ENCODE measurements around the gene NSMF. TPM values are rescaled to one million over a fixed set of nuclear protein-coding genes. Genes with fewer than 3 reads are reported as not detected.

The NSMF gene
- total and polyA plus RNA-seq, 2 donors (not counting 3 experiments of a cell fraction or from before 2014, with no cell fraction given) = 43.3 to 53.7 TPM

DNA sequence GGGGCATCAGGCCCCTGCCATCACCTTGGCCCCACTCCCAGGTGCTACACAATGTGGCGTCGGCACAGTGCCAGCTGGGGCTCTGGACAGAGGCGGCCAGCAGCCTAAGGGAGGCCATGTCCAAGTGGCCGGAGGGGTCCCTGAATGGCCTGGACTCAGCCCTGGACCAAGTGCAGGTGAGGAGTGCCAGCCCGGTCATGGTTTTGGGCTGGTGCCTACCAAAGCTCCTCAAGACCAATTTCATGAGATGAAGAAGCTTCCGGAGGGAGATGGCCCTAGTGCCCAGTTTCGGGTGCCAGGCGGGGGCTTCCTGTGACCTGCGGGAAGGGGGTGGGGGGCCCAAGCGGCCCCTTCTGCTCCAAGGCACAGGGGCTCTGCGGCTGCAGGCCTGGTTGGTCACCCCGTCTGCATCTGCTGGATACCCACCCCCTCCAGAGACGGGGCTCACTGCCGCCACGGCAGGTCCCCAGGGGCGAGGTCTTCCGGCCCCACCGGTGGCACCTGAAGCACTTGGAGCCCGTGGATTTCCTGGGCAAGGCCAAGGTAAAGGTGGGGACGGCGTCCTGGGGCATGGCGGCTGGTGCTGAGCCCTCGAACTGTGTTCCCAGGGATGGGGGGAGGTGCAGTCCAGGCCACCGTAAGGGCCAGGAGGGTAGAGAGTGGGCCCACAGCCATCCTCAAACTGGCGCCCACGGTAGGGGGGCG is 30.1 kb downstream of the NSMF start:
- no peak for DNase-seq (ENCODE audit: low read depth, low spot score)
- no TSS peak for BruUV-seq (replicated peaks)

More for the DNA sequence above, 30.1 kb downstream of the NSMF start:
- no peak for FAIRE-seq
- no peaks in the 10 kb centered on the region for H3K4me1 ChIP-seq (ENCODE audit: control insufficient read depth, extremely low read depth, insufficient read depth, low read length)
- H3K4me2 ChIP-seq (ENCODE audit: insufficient read depth, low read length) = no peak overlapping the region
- no peaks in the 10 kb centered on the region for H3K36me3 ChIP-seq (ENCODE audit: control insufficient read depth in 2 of 2, extremely low read depth in 1 of 2, insufficient read depth in 2 of 2, low read length in 2 of 2)
- no peak overlapping the region for H2AFZ ChIP-seq (ENCODE audit: low read depth, low read length)
- H3K9me1 ChIP-seq (replicated peaks; ENCODE audit: control insufficient read depth, extremely low read depth, insufficient read depth, low read length) = no peaks in the 10 kb centered on the region
- dilution Hi-C loops (cut with MboI; ENCODE audit: extremely low pct_ligation_motif_present, low sequenced_read_pairs) (no loop called here), intact Hi-C loops (cut with micrococcal nuclease) (loop anchor here (10.0 kb wide), 1 partner anchor 96 kb away; no protein-coding TSS in a partner anchor)
- no peaks in the 10 kb centered on the region for H3K9me3 ChIP-seq (replicated peaks; ENCODE audit: control insufficient read depth, insufficient read depth, low read length)
- no peak for TF ChIP-seq EZH2 (IDR thresholded peaks at IDR 0.05; ENCODE audit: borderline replicate concordance, low read depth, low read length, severe bottlenecking)
- no peak for TF ChIP-seq MAX (IDR thresholded peaks at IDR 0.05; ENCODE audit: insufficient read depth, insufficient read length)
- no peak for TF ChIP-seq FOS (IDR thresholded peaks at IDR 0.05; ENCODE audit: borderline replicate concordance, insufficient read depth, low read length)
- TF ChIP-seq JUN (IDR thresholded peaks at IDR 0.05; ENCODE audit: borderline replicate concordance, insufficient read depth, insufficient read length, low read depth) = no peak
- TF ChIP-seq POLR2A (IDR thresholded peaks at IDR 0.05; ENCODE audit: low read depth, low read length) = no peak
- no peak for TF ChIP-seq GATA2 (IDR thresholded peaks at IDR 0.05; ENCODE audit: insufficient read depth, insufficient read length, low read depth, low read length)
- TF ChIP-seq MYC (IDR thresholded peaks at IDR 0.05; ENCODE audit: low read depth, low read length) = no peak
- no peak for TF ChIP-seq POLR2AphosphoS5 (IDR thresholded peaks at IDR 0.05; ENCODE audit: insufficient read depth, low read depth, low read length)
- TF ChIP-seq CTCF (IDR thresholded peaks at IDR 0.05; ENCODE audit: extremely low read depth in 1 of 2, insufficient read depth in 1 of 2, low read depth in 1 of 2, low read length in 2 of 2) = no peak
- H3K27ac ChIP-seq (ENCODE audit: insufficient read depth, low read depth, low read length) = no peak overlapping the region
- H3K27me3 ChIP-seq (ENCODE audit: control insufficient read depth in 2 of 2, insufficient read depth in 2 of 2, low read length in 2 of 2) = no peaks in the 10 kb centered on the region
- H3K4me3 ChIP-seq (replicated peaks in 1 of 3; ENCODE audit: insufficient read depth in 1 of 3, low read depth in 1 of 3, low read length in 3 of 3) = no peak overlapping the region
- no peaks in the 10 kb centered on the region for H3K79me2 ChIP-seq (ENCODE audit: control insufficient read depth, insufficient read depth, low read length)
- ChIA-PET CTCF (no interaction called here), POLR2A (no interaction called here)
- H4K20me1 ChIP-seq (replicated peaks; ENCODE audit: control insufficient read depth, extremely low read depth, insufficient read depth, low read length) = no peaks in the 10 kb centered on the region
- H3K9ac ChIP-seq (replicated peaks; ENCODE audit: extremely low read depth, insufficient read depth, low read length) = no peak overlapping the region
